8988T (cell line): ENCODE data around the gene SUMO2.
"Not testable (repeated sequence)": the region's sequence is repeated elsewhere in the genome, so short reads cannot be mapped to it uniquely, and the experiment has no call there.

Source experiments
- DNase-seq: peaks from one replicate; pipeline ENCODE4 v3.0.0; 2011

Gene SUMO2

DNA sequence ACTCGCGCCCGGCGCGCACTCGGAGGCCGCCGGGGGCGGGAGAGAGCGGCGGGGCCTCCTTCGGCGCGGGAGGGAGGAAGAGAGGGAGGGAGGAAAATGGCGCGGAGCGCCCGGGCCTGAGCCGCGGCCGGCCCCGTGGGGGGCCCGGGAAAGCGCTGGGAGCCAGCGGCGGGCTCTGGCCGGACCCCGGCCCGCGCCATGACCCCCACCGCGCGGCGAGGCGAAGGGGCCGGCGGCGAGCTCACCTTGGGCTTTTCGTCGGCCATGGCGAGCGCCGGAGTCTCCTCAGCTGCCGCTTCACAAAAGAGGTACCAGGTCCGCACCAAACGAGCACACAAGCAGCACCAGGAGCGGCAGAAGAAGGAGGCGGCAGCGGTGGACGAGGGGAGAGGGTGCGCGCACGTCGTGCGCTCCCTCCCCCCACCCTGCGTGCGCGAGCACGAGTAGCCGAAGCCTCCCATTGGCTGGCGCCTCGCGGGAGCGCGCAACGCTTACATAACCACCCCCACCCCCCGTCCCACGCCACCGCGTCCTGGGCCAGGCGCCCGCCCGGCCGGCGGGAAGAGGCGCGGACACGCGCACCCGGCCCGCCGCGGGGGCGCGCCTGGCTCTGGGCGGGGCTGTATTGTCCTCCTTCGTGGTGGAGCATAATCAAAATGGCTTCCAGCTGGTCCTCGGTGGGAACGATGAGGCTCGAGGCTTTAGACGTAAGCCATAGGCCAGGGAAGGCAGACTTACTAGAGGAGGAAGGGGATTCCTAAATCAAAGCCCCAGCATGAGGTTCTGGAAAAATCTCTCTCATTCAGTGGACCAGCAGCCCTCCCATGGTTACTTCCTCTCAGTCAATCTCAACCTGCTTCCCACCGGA lies at the start of gene SUMO2:
TSS of gene SUMO2 (minus strand) at position 391 of the 868 bp plus-strand sequence. CDS start at position 266, 125 bp downstream.
- DNase-seq, result peak; percentile 91

DNA sequence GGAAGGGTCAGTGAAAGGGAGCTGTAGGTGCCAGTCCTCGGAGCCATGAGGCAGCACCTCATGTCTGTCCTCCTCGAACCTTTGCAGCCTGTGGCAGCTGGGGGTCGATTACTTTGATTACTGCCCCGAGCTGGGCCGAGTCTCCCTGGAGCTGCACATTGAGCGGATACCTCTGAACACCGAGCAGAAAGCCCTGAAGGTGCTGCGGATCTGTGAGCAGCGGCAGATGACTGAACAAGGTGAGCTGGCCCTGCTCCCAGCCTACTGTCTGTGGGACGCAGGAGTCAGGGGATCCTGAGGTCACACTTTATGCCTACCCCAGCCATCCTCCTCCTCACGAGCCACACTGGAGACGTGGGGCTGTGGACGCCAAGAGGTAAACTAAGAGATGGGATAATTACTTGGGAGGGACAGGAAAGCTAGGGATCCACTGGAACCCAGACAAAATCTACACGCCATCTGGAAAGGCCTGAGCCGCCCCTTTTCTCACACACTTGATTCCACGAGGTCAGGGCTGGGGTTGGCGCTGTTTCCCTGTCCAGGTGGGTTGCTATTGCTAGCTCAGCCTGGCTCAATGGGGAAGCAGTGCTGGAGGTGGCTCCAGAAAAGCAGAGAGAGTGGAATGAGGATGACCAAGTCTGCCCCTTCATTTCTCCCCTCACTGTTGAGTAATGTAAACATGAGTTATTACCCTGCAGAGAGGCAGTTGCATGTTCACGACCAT lies 49.1 kb upstream of the SUMO2 start:
- no peak for DNase-seq

DNA sequence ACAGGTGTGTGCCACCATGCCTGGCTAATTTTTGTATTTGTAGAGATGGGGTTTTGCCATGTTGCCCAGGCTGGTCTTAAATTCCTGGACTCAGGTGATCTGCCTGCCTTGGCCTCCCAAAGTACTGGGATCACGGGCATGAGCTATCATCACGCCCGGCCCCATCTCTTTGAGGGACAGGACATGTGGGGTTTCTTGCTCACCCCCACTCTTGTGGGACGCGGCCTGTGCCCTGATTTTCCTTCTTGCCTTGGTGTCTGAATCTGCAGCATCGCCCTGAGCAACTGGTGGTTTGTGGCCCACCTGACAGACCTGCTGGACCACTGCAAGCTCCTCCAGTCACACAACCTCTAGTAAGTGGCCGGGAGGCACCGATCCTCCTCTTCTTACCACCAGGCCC lies 48.3 kb upstream of the SUMO2 start:
- no peak for DNase-seq

DNA sequence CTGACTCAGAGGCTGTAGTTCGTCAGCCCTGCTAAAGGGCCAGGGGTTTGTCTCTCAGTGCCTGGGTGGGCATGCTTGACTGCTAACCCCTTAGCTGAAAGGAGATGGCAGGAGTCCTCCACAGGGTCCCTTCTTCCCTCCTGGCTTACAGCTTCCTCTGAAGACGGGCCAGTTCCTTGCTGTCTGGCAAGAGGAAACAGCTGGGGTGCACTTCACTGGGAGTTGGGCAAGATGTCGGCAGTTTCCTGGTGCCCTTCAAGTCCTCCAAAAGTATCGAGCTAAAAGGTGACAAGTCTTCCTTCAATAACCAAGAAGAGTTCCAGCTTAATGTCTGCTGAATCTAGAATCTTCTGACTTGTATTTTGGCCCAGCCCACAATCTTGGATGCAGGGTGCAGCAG lies 46.1 kb upstream of the SUMO2 start:
- no peak for DNase-seq

DNA sequence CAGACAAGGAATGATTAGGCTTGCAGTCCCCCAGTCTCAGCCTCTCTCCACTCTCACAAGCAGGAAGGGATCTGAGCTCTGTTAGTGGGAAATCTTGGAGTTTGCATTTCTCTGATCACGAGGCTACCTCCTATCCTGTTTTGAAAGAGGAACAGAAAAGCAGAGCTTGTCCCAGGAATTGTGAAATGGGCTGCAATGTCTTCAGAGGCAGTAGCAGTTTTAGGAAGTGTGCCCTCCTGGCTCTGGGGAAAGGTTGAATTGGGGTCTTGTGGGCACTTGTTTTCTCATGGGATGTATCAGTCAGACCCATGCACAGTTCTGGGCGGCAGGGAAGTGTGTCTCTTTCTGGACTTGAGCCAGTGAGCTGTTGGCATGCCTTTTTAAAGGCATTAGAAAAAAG lies 45.5 kb upstream of the SUMO2 start:
- no peak for DNase-seq

DNA sequence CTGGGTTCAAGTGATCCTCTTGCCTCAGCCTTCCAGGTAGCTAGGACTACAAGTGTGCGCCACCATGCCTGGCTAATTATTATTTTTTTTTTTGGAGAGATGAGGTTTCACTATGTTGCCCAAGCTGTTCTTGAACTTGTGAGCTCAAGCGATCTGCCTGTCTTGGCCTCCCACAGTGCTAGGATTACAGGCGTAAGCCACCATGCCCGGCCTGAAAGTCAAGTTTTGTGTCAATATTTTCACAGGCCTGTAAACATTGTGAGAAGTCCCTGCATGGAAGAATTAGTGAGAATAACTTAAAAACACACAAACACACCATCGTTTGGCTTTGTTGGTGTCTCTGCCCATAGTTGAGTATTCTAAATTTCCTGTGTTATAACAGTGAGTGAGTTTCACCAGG lies 45.0 kb upstream of the SUMO2 start:
- DNase-seq, result no peak

DNA sequence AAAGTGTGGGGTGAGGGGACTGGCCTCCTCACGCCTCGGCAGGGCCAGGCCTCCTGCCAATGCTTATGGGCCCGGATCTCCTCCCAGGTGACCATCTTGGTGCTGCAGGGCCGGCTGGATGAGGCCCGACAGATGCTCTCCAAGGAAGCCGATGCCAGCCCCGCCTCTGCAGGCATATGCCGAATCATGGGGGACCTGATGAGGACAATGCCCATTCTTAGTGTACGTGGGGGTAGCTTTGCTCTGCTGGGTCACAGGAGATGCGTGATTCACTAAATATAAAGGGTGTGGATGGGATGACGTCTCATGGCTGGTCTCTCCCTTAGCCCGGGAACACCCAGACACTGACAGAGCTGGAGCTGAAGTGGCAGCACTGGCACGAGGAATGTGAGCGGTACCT lies 42.3 kb upstream of the SUMO2 start:
- DNase-seq, result no peak

DNA sequence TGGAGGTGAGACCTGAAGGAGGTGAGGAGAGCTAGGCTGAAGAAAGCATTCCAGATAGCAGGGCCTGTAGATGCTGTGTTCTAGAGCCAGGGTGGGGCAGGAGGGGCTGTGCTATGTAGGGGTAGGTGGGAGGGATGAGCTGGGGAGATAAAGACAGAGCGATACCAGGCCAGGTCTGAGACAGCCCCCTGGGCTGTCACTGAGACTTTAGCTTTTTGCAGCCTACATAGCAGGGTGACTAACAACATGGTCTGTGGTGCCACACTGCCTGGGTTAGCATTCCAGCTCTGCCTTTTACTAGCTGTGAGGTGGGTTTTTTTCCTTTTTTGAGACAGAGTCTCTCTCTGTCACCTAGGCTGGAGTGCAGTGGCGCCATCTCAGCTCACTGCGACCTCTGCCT lies 37.1 kb upstream of the SUMO2 start:
- no peak for DNase-seq

DNA sequence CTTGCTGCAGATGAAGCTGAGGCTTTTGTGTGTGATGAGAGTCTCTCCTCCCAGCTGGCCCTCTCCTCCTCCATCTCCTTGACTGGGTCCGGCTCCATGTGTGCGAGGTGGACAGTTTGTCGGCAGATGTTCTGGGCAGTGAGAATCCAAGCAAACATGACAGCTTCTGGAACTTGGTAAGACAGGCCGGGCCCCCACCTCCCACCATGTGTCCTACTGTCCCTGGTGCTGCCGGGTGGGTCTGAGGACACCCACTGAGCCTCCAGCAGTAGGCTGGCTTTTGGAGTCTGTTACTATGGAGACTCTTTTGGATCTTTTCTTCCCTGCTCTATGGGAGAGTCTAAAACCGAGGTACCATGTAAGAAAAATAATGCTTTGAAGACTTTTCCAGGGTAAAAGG lies 35.4 kb upstream of the SUMO2 start:
- no peak for DNase-seq

DNA sequence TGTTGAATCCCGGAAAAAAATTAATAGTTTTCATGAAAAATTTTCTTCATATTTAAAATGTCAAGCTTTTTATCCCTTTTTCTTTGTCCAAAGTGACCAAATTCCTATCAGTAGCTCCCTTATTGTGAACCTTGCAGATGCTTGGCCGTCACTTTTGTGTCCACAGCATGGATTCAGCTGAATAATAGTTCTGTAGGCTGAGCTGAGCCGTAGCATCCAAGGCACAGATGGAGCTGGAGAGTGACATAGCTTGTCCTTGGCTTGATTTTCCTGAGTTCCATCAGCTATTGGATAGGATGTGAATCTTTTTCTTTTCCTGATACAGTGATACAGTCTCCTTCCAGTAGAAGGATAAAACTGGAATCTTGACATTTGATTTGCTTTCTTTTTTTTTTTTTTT lies 26.3 kb upstream of the SUMO2 start:
- DNase-seq, result no peak

DNA sequence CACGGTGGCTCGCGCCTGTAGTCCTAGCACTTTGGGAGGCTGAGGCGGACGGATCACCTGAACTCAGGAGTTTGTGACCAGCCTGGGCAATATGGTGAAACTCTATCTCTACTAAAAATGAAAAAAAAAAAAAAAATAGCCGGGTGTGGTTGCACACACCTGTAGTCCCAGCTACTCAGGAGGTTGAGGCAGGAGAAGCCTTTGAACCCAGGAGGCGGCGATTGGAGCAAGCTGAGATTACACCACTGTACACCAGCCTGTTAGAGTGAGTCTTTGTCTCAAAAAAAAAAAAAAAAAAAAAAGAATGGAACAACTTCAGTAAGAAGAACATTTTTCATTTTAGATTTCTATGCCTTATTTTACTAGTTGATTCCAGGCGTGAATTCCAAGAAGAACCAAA lies 25.4 kb upstream of the SUMO2 start:
- no peak for DNase-seq

DNA sequence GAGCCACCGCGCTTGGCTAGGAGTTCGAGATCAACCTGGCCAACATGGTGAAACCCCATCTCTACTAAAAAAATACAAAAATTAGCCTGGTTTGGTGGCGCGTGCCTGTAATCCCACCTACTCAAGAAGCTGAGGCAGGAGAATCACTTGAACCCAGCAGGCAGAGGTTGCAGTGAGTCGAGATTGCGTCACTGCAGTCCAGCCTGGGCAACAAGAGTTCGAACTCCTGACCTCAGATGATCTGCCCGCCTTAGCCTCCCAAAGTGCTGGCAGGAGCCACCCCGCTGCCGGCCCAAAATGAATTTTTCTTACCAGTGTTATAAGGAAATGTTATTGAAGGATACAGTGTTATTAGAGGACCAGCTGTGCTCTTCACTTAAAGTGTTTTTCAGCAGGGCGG lies 25.0 kb upstream of the SUMO2 start:
- DNase-seq, result no peak

DNA sequence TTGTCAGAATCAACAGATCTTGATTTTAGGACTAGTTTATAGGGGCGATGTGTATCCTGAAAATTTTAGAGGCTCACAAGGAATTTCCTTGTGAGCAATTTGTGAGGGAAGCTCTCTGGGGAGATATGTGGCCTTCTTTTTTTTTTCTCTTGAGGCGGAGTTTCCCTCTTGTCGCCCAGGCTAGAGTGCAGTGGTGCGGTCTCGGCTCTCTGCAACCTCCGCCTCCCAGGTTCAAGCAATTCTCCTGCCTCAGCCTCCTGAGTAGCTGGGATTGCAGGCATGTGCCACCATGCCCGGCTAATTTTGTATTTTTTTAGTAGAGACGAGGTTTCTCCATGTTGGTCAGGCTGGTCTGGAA lies 24.3 kb upstream of the SUMO2 start:
- not testable (repeated sequence) for DNase-seq

DNA sequence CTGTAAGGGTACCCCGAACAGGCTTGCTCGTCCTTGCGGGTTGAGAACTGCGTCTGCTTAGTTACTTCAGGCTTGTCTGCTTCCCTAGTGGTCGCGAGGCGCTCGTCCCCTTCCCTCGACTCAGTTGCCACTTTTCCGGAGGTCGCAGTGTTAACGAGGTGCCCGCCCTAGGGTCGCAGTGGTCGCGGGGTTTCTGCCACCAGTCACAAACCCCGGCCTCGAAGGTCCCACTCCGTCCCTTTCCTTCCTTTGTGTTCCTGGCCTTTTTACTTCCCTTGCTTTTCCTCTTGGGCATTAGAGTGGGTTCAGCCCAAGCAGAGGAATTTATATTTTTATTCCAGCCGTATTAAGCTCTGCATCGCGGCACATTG lies 23.0 kb upstream of the SUMO2 start:
- DNase-seq, result no peak

DNA sequence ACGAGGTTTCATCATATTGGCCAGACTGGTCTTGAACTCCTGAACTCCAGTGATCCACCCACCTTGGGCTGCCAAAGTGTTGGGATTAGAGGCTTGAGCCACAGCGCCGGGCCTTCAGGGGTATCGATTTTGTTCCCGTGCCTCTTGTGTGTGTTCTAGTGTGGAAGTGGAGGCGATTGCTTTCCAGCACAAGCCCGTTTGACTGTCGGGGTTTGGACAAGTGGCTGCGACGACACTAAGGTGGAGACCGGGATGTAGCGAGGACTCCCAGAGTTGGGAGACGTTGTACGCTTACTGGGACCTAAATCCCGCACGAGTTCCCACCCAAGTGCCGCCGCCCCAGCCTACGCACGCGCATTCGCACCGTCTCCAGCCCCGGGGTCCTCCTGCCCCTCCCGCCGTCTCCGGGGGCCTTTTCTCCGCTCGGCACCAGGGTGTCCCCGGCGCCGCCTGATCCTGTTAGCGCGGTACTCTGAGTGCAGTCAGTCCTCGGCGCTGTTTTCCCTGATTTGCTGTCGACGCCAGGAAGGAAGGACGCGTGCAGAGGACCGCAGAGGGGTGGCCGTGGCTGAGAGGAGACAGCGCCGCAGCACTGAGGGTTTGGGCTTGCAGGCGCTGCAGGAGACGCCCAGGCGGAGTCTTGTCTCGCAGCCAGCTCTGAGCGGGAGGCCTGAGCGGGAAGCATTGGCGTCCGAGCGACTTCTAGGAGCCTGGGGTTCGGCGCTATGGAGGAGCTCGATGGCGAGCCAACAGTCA lies 22.5 kb upstream of the SUMO2 start, which contains the start of gene NUP85:
TSS of gene NUP85 (plus strand) at position 643 of the 756 bp plus-strand sequence. CDS start at position 726, 83 bp downstream.
- DNase-seq, result peak; percentile 88

DNA sequence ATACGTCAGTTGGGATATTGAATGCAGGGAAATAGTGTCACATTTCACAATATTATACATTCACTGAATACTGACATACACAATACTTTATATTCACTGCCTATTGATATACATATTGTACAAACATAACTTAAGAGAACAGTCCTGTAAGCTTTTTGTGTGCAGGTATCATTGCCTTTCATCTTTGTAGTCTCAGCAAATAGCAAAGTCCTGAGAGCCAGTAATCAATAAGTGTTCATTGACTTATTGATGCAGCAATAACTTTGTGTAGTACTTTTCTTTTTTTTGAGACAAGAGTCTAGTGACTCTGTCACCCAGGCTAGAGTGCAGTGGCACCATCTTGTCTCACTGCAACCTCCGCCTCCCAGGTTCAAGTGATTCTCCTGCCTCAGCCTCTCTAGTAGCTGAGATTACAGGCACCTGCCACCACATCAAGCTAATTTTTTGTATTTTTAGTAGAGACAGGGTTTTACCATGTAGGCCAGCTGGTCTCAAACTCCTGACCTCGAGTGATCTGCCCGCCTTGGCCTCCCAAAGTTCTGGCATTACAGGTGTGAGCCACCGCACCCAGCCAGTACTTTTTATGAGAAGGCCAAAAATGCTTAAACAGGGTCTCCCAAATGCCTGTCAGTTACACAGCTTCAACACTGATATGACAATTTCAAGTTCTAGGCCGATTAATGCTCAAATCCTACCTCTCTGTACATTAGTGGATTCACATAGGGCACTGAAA lies 17.3 kb upstream of the SUMO2 start:
- no peak for DNase-seq

DNA sequence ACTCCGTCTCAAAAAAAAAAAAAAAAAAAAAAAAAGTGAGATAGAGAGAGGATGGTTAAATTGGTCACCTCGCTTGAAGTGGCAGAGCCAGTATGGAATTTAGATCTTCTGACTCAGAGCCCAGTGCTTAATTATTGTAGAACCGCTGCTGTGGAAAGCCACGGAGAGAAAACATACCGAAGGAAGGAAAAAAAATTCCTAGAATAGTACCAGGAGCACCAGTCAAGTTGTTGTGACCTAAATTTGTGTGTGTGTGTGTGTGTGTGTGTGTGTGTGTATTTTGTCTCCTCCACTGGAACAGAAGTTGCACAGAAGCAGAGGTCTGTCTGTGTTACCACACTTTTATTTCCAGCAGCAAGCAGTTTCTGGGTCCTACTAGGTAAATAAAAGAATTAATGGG lies 12.1 kb upstream of the SUMO2 start:
- DNase-seq, result no peak

DNA sequence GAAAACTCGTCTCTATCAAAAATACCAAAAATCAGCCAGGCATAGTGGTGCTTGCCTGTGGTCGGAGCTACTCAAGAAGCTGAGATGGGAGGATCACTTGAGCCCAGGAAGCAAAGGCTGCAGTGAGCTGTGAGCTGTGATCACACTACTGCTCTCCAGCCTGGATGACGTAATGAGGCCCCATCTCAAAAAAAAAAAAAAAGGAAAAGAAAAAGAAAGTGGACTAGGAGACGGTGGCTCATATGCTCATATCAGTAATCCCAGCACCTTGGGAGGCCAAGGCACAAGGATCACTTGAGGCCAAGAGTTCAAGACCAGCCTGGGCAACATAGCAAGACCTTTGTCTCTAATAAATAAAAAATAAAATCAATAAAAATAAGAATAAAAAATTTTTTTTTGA lies 8.8 kb upstream of the SUMO2 start:
- DNase-seq, result no peak

DNA sequence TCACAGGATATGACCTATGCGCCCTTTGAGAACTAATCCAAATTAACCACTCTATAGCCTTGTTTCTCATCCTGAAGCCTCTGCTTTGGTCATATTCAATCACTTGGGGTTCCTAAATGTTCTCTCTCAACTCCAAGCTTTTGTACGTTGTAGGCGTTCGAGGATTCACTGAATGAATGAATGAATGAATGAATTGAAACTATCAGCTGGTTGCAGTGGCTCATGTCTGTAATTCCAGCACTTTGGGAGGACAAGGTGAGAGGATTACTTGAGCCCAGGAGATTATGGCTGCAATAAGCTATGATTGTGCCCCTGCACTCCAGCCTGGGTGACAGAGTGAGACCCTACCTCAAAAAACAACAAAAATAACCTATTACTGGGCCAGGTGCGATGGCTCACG lies 5.9 kb upstream of the SUMO2 start:
- DNase-seq, result no peak

DNA sequence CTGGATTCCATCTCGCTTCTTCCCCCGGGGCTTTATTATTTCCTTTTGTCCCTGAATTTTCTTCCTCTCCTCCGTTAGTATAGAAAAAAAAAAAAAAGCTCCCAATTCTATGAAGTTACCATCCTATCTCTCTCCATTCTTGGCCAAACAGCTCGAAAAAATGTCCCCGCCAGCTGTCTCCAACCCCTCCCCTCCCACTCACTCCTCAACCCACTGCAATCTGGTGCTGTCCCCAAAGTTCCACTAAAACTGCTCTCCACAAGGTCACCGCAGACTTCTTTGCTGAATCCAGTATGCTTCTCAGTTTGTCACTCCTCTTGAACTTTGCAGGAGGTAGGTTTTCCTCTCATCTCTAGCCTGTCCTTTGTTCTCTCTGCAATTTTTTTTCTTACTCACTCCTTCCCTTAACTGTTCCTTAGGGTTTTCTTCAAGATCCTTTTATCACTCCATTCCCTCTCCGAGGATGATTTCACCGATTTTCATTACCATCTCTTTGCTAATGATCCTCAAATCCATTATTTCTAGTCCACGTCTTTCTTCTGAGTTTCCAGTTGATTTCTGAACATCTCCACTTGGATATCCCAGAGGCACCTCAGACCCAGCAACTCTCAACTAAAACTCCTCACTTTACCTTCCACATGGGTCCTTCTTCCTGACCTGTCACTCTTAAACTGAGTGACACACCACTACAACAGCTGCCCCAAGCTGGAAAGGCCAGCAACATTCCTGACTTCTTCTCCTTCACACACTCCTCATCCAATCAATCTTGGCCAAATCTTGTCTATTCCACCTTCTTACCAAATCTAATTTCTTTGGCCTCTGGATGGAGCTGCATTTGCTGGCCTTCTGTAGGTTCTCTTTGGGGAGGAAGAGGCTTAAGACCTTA lies 1.5 kb upstream of the SUMO2 start:
- no peak for DNase-seq

DNA sequence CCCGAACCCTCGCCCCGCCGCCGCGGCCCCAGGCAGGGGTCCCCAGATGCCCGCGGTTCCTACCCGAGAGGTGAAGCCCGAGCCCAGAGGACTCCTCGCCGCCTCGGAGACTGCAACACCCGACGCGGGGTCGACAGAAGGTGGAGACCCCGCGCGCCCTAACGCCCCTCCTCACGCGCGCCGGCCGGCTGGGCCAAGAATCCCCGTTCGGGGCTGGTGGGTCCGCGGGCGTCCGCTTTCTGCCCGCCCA lies 515 bp downstream of the SUMO2 start:
- no peak for DNase-seq

DNA sequence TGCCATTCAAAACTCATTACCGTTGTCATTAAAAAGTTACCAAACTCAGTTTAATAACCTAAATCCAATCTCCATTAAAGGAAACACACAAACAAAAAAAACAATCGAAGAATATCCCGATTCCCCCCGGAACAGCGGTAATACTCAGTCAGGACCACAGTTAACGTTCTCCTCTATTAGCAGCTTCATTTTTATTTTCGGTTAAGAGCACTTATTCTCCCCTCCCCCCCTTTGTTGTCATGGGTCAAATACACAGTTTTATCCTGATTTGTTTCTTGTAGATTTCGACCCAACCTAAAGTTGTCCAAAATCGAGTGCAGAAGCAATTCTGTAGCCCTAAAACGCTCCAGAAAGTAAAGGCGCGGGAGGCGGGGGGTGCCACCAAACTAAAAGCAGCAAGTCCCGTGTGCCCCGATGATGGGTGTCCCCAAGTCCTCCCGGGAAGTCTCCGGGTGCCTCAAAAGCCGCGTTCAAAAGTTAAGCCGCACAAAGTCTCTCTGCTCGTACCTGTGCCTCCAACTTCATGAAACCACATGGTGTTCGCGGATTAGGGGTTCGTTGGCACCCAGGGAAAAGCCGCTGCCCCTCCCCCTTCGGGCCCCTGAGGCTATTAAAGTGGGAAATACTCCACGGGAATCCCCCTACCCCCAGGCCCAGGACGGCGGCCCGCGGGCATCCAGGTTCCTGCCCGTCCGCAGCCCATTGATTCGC lies 996 bp downstream of the SUMO2 start:
- no peak for DNase-seq
